Mucosa of rectum (tissue), 2 donors: ENCODE measurements around the gene LRMDA.
"Not testable (repeated sequence)": the region's sequence is repeated elsewhere in the genome, so short reads cannot be mapped to it uniquely, and the experiment has no call there.

ENCODE experiments used
- H3K27ac ChIP-seq, 2 donors: one replicate each; pipeline ENCODE4 v1.7.0; 2013; ENCODE audit warnings: inconsistent platforms in 2 of 2, low read depth in 2 of 2, low read length in 2 of 2
- H3K27me3 ChIP-seq, 2 donors: one replicate each; pipeline ENCODE4 v1.7.0; 2013; ENCODE audit warnings: low read length in 2 of 2; ENCODE audit not compliant: control insufficient read depth in 2 of 2, insufficient read depth in 2 of 2
- H3K36me3 ChIP-seq, 2 donors: one replicate each; pipeline ENCODE4 v1.7.0; 2013; ENCODE audit warnings: low read length in 2 of 2; ENCODE audit not compliant: control insufficient read depth in 2 of 2, insufficient read depth in 2 of 2
- H3K4me1 ChIP-seq, 2 donors: one replicate each; pipeline ENCODE4 v1.7.0; 2013; ENCODE audit warnings: low read length in 2 of 2, mild to moderate bottlenecking in 1 of 2; ENCODE audit not compliant: control insufficient read depth in 2 of 2, insufficient read depth in 2 of 2
- H3K4me3 ChIP-seq, 2 donors: one replicate each; pipeline ENCODE4 v1.7.0; 2013; ENCODE audit warnings: low read length in 2 of 2
- H3K9ac ChIP-seq, 2 donors: one replicate each; pipeline ENCODE4 v1.7.0; 2013; ENCODE audit warnings: low read length in 2 of 2, low read depth in 1 of 2, mild to moderate bottlenecking in 1 of 2
- H3K9me3 ChIP-seq, 2 donors: one replicate each; pipeline ENCODE4 v1.7.0; 2013; ENCODE audit warnings: low read length in 2 of 2; ENCODE audit not compliant: control insufficient read depth in 2 of 2
- donor health status: healthy.
- donor health status: Normal muscosa, but diverticular disease.

LRMDA gene

GRCh38 chr10:76133597-76134255, 702.3 kb downstream of the LRMDA start:
- H3K27ac ChIP-seq = no peak overlapping the region
- H3K36me3 ChIP-seq = no peaks in the 10 kb centered on the region
- H3K9ac ChIP-seq = no peak overlapping the region
- H3K4me3 ChIP-seq = no peak overlapping the region
- H3K9me3 ChIP-seq = no peaks in the 10 kb centered on the region
- H3K4me1 ChIP-seq = no peaks in the 10 kb centered on the region
- H3K27me3 ChIP-seq = no peaks in the 10 kb centered on the region

GRCh38 chr10:76136961-76137360, 705.5 kb downstream of the LRMDA start:
- no peaks in the 10 kb centered on the region for H3K9me3 ChIP-seq
- no peaks in the 10 kb centered on the region for H3K4me1 ChIP-seq
- H3K4me3 ChIP-seq = no peak overlapping the region
- no peaks in the 10 kb centered on the region for H3K27me3 ChIP-seq
- H3K9ac ChIP-seq = no peak overlapping the region
- no peaks in the 10 kb centered on the region for H3K36me3 ChIP-seq
- no peak overlapping the region for H3K27ac ChIP-seq

- Histone ChIP-seq H3K4me3 (no peak overlapping the region), H3K9ac (no peak overlapping the region), H3K27ac (no peak overlapping the region), H3K9me3 (no peaks in the 10 kb centered on the region), H3K27me3 (no peaks in the 10 kb centered on the region), H3K4me1 (no peaks in the 10 kb centered on the region), H3K36me3 (no peaks in the 10 kb centered on the region)
Measured at GRCh38 chr10:76138286-76138685, 706.9 kb downstream of the LRMDA start.

GRCh38 chr10:76138906-76139305, 707.5 kb downstream of the LRMDA start:
- H3K27me3 ChIP-seq = no peaks in the 10 kb centered on the region
- H3K36me3 ChIP-seq = no peaks in the 10 kb centered on the region
- H3K9me3 ChIP-seq = no peaks in the 10 kb centered on the region
- no peak overlapping the region for H3K9ac ChIP-seq
- H3K4me3 ChIP-seq = no peak overlapping the region
- no peaks in the 10 kb centered on the region for H3K4me1 ChIP-seq
- H3K27ac ChIP-seq = no peak overlapping the region

GRCh38 chr10:76139431-76139830, 708.0 kb downstream of the LRMDA start:
- no peaks in the 10 kb centered on the region for H3K36me3 ChIP-seq
- no peak overlapping the region for H3K27ac ChIP-seq
- H3K4me3 ChIP-seq = no peak overlapping the region
- H3K27me3 ChIP-seq = no peaks in the 10 kb centered on the region
- no peak overlapping the region for H3K9ac ChIP-seq
- H3K4me1 ChIP-seq = no peaks in the 10 kb centered on the region
- H3K9me3 ChIP-seq = no peaks in the 10 kb centered on the region

- no peaks in the 10 kb centered on the region for H3K9me3 ChIP-seq
- no peaks in the 10 kb centered on the region for H3K27me3 ChIP-seq
- H3K36me3 ChIP-seq = no peaks in the 10 kb centered on the region
- no peak overlapping the region for H3K27ac ChIP-seq
- H3K4me3 ChIP-seq = no peak overlapping the region
- H3K4me1 ChIP-seq = no peaks in the 10 kb centered on the region
- no peak overlapping the region for H3K9ac ChIP-seq
Measured at GRCh38 chr10:76141376-76141775, 710.0 kb downstream of the LRMDA start.

GRCh38 chr10:76148217-76148616, 716.8 kb downstream of the LRMDA start:
- H3K9ac ChIP-seq, H3K4me3 ChIP-seq, H3K9me3 ChIP-seq, H3K27me3 ChIP-seq, H3K36me3 ChIP-seq, H3K27ac ChIP-seq, H3K4me1 ChIP-seq: not testable (repeated sequence)

GRCh38 chr10:76149182-76149581, 717.8 kb downstream of the LRMDA start:
- Histone ChIP-seq H3K4me3 (no peak overlapping the region), H3K4me1 (no peaks in the 10 kb centered on the region), H3K27ac (no peak overlapping the region), H3K9me3 (peaks cover 0 to 3% of the 10 kb centered on the region in 2 donors), H3K27me3 (no peaks in the 10 kb centered on the region), H3K9ac (no peak overlapping the region), H3K36me3 (no peaks in the 10 kb centered on the region)

GRCh38 chr10:76149602-76150138, 718.2 kb downstream of the LRMDA start:
- H3K4me3 ChIP-seq = no peak overlapping the region
- no peak overlapping the region for H3K27ac ChIP-seq
- peaks cover 0 to 3% of the 10 kb centered on the region in 2 donors for H3K9me3 ChIP-seq
- H3K9ac ChIP-seq = no peak overlapping the region
- no peaks in the 10 kb centered on the region for H3K4me1 ChIP-seq
- H3K36me3 ChIP-seq = no peaks in the 10 kb centered on the region
- no peaks in the 10 kb centered on the region for H3K27me3 ChIP-seq

GRCh38 chr10:76150139-76150875, 718.9 kb downstream of the LRMDA start:
- Histone ChIP-seq H3K4me3 (no peak overlapping the region), H3K36me3 (no peaks in the 10 kb centered on the region), H3K9ac (no peak overlapping the region), H3K27ac (no peak overlapping the region), H3K9me3 (peaks cover 0 to 3% of the 10 kb centered on the region in 2 donors), H3K27me3 (no peaks in the 10 kb centered on the region), H3K4me1 (no peaks in the 10 kb centered on the region)
